Esophagus squamous epithelium (tissue), 4 donors: ENCODE data around the gene MSI1.

ENCODE experiments used
- POLR2A ChIP-seq, 4 donors: fragments of 450-650 bp; IDR thresholded peaks; one replicate each; pipeline ENCODE4 v1.6.1; 2017; ENCODE audit warnings: antibody characterized with exemption in 4 of 4, mild to moderate bottlenecking in 4 of 4, moderate library complexity in 3 of 4
- TF ChIP-seq, protein P1 (sequence below), 6 experiments: fragments of 450-650 bp in 4 of 6; fragments of 200-600 bp in 2 of 6; sonication (generic) in 2 of 6; IDR thresholded peaks; one replicate each; pipeline ENCODE4 v1.5.1; 2016 to 2019; ENCODE audit warnings: antibody characterized with exemption in 6 of 6, mild to moderate bottlenecking in 4 of 6, moderate library complexity in 4 of 6

DNA sequence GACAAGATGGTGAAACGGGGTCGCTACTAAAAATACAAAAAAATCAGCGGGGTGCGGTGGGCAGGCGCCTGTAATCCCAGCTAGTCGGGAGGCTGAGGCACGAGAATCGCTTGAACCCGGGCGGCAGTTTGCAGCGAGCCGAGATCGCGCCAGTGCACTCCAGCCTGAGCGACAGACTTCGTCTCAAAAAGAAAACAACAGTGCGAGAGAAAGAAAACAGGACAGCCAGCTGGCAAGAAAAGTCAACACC lies 76.6 kb downstream of the MSI1 start:
- TF ChIP-seq, protein P1, sequence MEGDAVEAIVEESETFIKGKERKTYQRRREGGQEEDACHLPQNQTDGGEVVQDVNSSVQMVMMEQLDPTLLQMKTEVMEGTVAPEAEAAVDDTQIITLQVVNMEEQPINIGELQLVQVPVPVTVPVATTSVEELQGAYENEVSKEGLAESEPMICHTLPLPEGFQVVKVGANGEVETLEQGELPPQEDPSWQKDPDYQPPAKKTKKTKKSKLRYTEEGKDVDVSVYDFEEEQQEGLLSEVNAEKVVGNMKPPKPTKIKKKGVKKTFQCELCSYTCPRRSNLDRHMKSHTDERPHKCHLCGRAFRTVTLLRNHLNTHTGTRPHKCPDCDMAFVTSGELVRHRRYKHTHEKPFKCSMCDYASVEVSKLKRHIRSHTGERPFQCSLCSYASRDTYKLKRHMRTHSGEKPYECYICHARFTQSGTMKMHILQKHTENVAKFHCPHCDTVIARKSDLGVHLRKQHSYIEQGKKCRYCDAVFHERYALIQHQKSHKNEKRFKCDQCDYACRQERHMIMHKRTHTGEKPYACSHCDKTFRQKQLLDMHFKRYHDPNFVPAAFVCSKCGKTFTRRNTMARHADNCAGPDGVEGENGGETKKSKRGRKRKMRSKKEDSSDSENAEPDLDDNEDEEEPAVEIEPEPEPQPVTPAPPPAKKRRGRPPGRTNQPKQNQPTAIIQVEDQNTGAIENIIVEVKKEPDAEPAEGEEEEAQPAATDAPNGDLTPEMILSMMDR (IDR thresholded peaks at IDR 0.05) = no peak
- TF ChIP-seq POLR2A (IDR thresholded peaks at IDR 0.05) = no peak
